ENCODE data around the gene SLC35F1.

SLC35F1 gene

DNA sequence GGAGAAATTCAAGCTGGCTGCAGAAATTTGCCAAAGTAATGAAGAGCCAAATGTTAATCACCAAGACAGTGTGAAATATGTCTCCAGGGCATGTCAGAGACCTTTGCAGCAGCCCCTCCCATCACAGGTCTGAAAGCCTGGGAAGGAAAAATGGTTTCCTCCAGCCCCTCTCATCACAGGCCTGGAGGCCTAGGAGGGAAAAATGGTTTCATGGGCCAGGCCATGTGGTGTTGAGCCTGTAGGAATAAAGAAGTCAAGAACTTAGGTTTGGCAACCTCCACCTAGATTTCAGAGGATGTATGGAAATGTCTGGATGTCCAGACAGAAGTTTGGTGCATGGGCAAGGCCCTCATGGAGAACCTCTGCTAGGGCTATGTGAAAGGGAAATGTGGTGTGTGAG, 185.0 kb downstream of the SLC35F1 start:
- Histone ChIP-seq H3K27ac (ENCODE audit: low read length) (no peak overlapping the region), H3K36me3 (ENCODE audit: insufficient read depth, low read length) (no peaks in the 10 kb centered on the region), H3K4me1 (ENCODE audit: insufficient read depth, low read length) (no peaks in the 10 kb centered on the region), H3K27me3 (ENCODE audit: insufficient read depth, low read length, poor library complexity) (no peaks in the 10 kb centered on the region), H3K9ac (ENCODE audit: low read depth, low read length) (no peak overlapping the region), H3K9me3 (ENCODE audit: insufficient read depth, low read length, severe bottlenecking) (peaks cover 11% of the 10 kb centered on the region), H3K4me2 (ENCODE audit: insufficient read depth, low read length) (no peak overlapping the region), H2AFZ (ENCODE audit: low read depth, low read length) (no peak overlapping the region), H4K20me1 (ENCODE audit: insufficient read depth, low read length) (no peaks in the 10 kb centered on the region), H3K4me3 (ENCODE audit: low read depth in 1 of 2, low read length in 2 of 2) (no peak overlapping the region), H3K79me2 (ENCODE audit: insufficient read depth, low read length) (no peaks in the 10 kb centered on the region)
- no peak for ATAC-seq (ENCODE audit: insufficient read depth, low read depth)
- TF ChIP-seq EZH2 (IDR thresholded peaks at IDR 0.05; ENCODE audit: borderline replicate concordance, low read depth, low read length, severe bottlenecking) = no peak
- TF ChIP-seq, protein P1, sequence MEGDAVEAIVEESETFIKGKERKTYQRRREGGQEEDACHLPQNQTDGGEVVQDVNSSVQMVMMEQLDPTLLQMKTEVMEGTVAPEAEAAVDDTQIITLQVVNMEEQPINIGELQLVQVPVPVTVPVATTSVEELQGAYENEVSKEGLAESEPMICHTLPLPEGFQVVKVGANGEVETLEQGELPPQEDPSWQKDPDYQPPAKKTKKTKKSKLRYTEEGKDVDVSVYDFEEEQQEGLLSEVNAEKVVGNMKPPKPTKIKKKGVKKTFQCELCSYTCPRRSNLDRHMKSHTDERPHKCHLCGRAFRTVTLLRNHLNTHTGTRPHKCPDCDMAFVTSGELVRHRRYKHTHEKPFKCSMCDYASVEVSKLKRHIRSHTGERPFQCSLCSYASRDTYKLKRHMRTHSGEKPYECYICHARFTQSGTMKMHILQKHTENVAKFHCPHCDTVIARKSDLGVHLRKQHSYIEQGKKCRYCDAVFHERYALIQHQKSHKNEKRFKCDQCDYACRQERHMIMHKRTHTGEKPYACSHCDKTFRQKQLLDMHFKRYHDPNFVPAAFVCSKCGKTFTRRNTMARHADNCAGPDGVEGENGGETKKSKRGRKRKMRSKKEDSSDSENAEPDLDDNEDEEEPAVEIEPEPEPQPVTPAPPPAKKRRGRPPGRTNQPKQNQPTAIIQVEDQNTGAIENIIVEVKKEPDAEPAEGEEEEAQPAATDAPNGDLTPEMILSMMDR (IDR thresholded peaks at IDR 0.05; ENCODE audit: borderline replicate concordance, extremely low read depth, low read length, poor library complexity, severe bottlenecking) = no peak
- no peak for DNase-seq

DNA sequence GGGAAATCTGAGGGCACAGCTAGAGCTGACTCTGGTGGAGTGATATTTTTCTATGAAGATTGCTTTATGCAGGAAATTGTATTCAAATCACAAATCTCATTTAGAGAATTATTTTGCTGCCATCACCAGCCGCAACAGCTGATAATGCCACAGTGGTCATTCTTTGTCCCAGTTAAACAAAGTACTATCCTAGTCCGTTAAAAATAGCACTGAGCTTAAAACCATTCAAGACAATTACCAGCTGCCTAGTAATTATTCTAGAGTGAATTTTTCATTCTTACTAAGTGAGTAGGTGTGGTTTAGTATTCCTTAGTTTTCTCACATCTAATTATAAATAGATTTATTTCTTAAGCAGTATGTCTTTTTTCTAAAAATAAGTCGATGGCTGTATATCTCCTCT, 190.5 kb downstream of the SLC35F1 start:
- Histone ChIP-seq H3K79me2 (ENCODE audit: insufficient read depth, low read length) (no peaks in the 10 kb centered on the region), H3K4me1 (ENCODE audit: insufficient read depth, low read length) (no peaks in the 10 kb centered on the region), H3K4me3 (ENCODE audit: low read depth in 1 of 2, low read length in 2 of 2) (no peak overlapping the region), H2AFZ (ENCODE audit: low read depth, low read length) (no peak overlapping the region), H3K9me3 (ENCODE audit: insufficient read depth, low read length, severe bottlenecking) (peaks cover 5% of the 10 kb centered on the region), H4K20me1 (ENCODE audit: insufficient read depth, low read length) (no peaks in the 10 kb centered on the region), H3K27me3 (ENCODE audit: insufficient read depth, low read length, poor library complexity) (no peaks in the 10 kb centered on the region), H3K36me3 (ENCODE audit: insufficient read depth, low read length) (no peaks in the 10 kb centered on the region), H3K27ac (ENCODE audit: low read length) (no peak overlapping the region), H3K9ac (ENCODE audit: low read depth, low read length) (no peak overlapping the region), H3K4me2 (ENCODE audit: insufficient read depth, low read length) (no peak overlapping the region)
- ATAC-seq (ENCODE audit: insufficient read depth, low read depth) (no peak), DNase-seq (no peak)
- TF ChIP-seq, protein P1 (IDR thresholded peaks at IDR 0.05; ENCODE audit: borderline replicate concordance, extremely low read depth, low read length, poor library complexity, severe bottlenecking) = no peak
- TF ChIP-seq EZH2 (IDR thresholded peaks at IDR 0.05; ENCODE audit: borderline replicate concordance, low read depth, low read length, severe bottlenecking) = no peak

DNA sequence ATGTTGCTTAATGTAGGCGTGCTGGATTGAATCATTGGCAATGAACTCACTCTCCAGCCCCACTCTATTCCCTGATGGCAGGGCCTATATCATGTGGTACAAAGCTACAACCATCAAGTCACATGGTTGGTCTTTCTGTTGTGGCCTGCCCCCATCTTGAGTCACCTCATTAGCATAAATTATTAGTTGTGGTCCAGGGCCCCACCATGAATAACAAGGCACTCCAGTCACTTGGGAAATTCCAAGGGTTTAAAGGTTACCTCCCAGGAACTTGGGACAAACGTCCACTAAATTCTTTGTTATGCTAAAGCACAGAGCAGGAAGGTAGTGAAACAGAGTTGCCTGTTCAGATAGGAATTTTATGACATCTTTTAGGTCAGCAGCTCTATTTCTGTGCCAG, 193.7 kb downstream of the SLC35F1 start:
- Histone ChIP-seq H2AFZ (ENCODE audit: low read depth, low read length) (no peak overlapping the region), H3K27me3 (ENCODE audit: insufficient read depth, low read length, poor library complexity) (no peaks in the 10 kb centered on the region), H3K4me3 (ENCODE audit: low read depth in 1 of 2, low read length in 2 of 2) (no peak overlapping the region), H3K79me2 (ENCODE audit: insufficient read depth, low read length) (no peaks in the 10 kb centered on the region), H3K4me1 (ENCODE audit: insufficient read depth, low read length) (no peaks in the 10 kb centered on the region), H3K27ac (ENCODE audit: low read length) (no peak overlapping the region), H3K9ac (ENCODE audit: low read depth, low read length) (no peak overlapping the region), H4K20me1 (ENCODE audit: insufficient read depth, low read length) (no peaks in the 10 kb centered on the region), H3K4me2 (ENCODE audit: insufficient read depth, low read length) (no peak overlapping the region), H3K9me3 (ENCODE audit: insufficient read depth, low read length, severe bottlenecking) (peaks cover 4% of the 10 kb centered on the region), H3K36me3 (ENCODE audit: insufficient read depth, low read length) (no peaks in the 10 kb centered on the region)
- no peak for TF ChIP-seq EZH2 (IDR thresholded peaks at IDR 0.05; ENCODE audit: borderline replicate concordance, low read depth, low read length, severe bottlenecking)
- TF ChIP-seq, protein P1 (IDR thresholded peaks at IDR 0.05; ENCODE audit: borderline replicate concordance, extremely low read depth, low read length, poor library complexity, severe bottlenecking) = no peak
- ATAC-seq (ENCODE audit: insufficient read depth, low read depth) (no peak), DNase-seq (no peak)

- Histone ChIP-seq H3K4me2 (ENCODE audit: insufficient read depth, low read length) (no peak overlapping the region), H3K9me3 (ENCODE audit: insufficient read depth, low read length, severe bottlenecking) (peaks cover 4% of the 10 kb centered on the region), H3K4me1 (ENCODE audit: insufficient read depth, low read length) (no peaks in the 10 kb centered on the region), H3K79me2 (ENCODE audit: insufficient read depth, low read length) (no peaks in the 10 kb centered on the region), H3K27me3 (ENCODE audit: insufficient read depth, low read length, poor library complexity) (no peaks in the 10 kb centered on the region), H3K36me3 (ENCODE audit: insufficient read depth, low read length) (no peaks in the 10 kb centered on the region), H3K9ac (ENCODE audit: low read depth, low read length) (no peak overlapping the region), H4K20me1 (ENCODE audit: insufficient read depth, low read length) (no peaks in the 10 kb centered on the region), H2AFZ (ENCODE audit: low read depth, low read length) (no peak overlapping the region), H3K4me3 (ENCODE audit: low read depth in 1 of 2, low read length in 2 of 2) (no peak overlapping the region), H3K27ac (ENCODE audit: low read length) (no peak overlapping the region)
- no peak for TF ChIP-seq EZH2 (IDR thresholded peaks at IDR 0.05; ENCODE audit: borderline replicate concordance, low read depth, low read length, severe bottlenecking)
- TF ChIP-seq, protein P1 (IDR thresholded peaks at IDR 0.05; ENCODE audit: borderline replicate concordance, extremely low read depth, low read length, poor library complexity, severe bottlenecking) = no peak
- DNase-seq (no peak), ATAC-seq (ENCODE audit: insufficient read depth, low read depth) (no peak)
Observed at GRCh38 chr6:118101220-118101619, 194.2 kb downstream of the SLC35F1 start.
